ENCODE measurements around the gene RNMT.
A peak's percentile ranks its signal among the peaks of the same experiment; 100 is the strongest.
"Not testable (repeated sequence)": the region's sequence is repeated elsewhere in the genome, so short reads cannot be mapped to it uniquely, and the experiment has no call there.

The RNMT gene

DNA sequence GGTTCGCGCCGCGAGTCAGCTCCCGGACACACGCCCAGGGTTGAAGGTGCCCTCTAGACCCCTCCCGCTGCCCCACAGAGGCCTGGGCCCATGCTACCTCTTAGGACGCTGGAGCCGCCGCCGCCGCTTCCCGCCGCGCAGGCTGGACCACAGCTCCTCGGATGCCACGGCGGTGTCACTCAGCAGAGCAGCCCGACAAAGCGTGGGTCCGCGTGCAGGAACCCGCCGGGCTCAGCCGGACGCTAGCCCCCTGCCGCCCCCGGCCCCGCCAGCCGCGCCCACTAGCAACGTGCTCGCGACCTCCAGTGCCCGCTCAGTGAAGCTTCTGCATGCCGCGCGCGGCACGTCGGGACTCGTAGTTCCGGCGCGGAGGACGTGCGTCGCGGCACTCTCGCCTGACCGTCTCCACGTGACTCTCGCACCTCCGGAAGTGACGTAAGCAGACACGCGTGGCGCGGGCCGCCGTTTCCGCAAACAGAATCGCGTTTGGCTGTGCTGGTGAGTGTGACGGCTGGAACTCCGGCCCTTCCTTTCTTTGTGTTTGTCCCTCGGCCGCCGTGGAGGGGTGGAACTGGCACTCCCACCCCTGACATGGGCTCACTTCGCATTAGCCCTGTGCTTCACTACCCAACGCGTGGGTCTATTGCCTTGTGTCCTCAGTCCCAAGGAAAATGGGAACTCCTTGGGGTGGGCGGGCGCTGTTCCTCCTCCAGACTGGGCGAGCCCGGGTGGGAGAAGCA is at the start of gene RNMT, which contains the start of gene FAM210A:
Gene RNMT, plus strand, starts transcription at position 442 of the 740 bp plus-strand sequence. CDS start 4,845 bp downstream, outside the sequence.
Gene FAM210A, minus strand, starts transcription at position 327 of the 740 bp plus-strand sequence. CDS start 44,481 bp downstream, outside the sequence.
- DNase-seq (ENCODE audit: low spot score), result peak; percentile 97

DNA sequence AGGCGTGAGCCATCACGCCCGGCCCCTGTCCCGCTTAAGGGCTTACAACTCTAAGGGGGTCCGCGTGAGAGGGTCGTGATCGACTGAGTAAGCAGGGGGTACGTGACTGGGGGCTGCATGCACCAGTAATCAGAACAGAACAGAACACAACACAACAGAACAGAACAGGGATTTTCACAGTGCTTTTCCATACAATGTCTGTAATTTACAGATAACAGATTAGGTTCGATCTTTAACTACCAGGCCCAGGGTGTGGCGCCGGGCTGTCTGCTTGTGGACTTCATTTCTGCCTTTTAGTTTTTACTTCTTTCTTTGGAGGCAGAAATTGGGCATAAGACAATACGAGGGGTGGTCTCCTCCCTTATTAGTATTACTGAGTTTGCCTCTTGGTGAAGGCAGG is 49.1 kb upstream of the RNMT start:
- DNase-seq (ENCODE audit: low spot score), result not testable (repeated sequence)

DNA sequence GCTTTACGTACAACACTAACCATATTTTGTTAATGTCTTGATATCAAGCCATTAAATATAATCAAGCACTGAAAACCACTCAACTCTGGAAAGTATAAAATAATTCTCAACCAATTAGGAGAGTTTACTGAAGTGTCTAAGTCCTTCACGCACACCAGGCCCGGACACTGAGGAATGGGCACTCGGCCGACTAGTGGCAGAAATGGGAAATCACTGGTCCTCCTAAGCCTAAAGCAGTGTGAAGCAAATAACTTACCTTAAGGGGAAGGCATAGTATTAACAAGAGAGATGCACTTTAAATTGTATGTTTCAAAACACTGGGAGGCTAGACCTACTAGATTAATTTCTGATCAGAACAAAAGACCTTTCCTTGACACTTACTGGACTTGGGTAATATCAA is 45.9 kb upstream of the RNMT start:
- no peak for DNase-seq (ENCODE audit: low spot score)

DNA sequence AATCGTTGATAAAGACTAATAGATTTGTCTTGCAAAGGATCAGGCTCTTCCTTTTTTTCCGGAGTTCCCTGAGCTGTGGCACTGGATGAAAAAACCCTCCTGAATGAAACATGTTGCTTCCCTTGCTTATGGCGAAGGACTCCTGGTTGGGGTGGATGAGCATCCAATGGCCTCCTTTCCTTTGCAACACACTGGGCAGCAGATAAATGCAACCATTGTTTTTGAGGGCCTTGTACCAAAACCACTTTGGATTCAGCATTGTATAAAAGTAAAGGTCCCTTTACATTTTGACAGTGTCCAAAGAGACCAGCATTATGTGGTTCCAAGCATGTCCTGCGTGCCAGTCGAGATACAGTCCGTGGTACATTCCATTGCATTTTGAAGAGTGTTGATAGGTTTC is 44.8 kb upstream of the RNMT start:
- no peak for DNase-seq (ENCODE audit: low spot score)

DNA sequence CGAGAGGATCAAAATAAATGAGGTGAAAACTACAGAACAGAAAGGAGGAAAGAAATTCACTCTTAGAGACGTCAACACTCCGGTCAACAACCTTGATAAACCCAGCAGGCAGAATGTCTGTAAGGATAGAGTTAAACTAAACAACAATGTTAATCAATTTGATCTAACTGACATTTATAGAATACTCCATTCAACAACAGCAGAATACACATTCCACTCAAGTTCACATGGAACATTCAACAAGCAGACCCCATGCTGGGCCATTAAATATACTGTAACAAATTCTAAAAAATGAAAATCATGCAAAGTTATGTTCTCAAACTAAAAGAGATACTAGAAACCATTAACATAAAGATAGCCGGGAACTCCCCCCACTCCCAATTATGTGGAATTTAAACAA is 41.9 kb upstream of the RNMT start:
- DNase-seq (ENCODE audit: low spot score), result no peak

DNA sequence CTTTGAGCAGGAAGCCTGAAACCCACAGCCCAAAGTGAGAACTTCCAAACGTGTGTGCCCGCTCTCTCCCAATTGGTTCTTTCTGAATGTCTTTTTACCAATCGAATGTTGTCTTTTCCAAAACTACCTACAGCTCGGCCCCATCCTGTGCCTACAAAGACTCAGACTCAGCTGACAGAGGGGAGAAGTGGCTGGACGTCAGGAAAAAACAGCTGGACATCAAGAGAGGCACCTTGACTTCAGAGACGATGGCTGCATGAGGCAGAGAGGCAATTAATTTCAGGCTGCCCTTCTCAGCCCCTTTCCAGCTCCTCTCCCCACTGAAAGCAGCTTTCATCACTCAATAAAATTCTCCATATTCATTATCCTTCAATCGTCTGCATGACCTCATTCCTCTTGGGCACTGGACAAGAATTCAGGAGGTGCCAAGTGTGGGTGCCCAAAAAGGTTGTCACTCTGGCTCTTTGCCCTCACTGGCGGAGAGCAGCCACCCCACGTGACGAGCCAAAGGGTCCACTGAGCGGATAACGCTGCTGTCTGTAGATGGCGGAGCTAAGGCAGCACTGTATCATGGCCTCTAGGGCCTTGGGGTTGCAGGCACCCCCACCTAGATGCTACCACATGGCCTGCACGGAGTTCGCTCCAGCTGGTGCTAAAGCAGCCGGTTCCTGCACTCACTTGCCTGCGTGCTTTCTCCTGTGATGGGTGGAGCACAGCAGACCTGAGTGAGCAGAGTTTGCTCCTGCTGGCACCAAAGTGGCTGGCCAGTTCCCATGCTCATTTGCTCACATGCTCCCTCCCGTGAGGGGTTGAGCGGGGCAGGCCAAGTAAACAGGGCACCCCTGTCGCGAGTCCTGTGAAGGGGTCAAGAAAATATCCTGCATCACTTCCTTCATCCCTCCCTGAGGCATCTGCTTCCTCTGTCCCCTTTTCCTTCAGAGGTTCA is 38.0 kb upstream of the RNMT start:
- no peak for DNase-seq (ENCODE audit: low spot score)

DNA sequence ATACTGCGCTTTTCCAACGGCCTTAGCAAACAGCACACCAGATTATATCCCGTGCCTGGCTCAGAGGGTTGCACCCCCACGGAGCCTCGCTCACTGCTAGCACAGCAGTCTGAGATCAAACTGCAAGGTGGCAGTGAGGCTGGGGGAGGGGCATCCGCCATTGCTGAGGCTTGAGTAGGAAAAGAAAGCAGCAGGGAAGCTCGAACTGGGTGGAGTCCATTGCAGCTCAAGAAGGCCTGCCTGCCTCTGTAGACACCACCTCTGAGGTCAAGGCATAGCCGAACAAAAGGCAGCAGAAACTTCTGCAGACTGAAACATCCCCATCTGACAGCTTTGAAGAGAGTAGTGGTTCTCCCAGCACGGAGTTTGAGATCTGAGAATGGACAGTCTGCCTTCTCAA is 36.4 kb upstream of the RNMT start:
- DNase-seq (ENCODE audit: low spot score), result not testable (repeated sequence)

DNA sequence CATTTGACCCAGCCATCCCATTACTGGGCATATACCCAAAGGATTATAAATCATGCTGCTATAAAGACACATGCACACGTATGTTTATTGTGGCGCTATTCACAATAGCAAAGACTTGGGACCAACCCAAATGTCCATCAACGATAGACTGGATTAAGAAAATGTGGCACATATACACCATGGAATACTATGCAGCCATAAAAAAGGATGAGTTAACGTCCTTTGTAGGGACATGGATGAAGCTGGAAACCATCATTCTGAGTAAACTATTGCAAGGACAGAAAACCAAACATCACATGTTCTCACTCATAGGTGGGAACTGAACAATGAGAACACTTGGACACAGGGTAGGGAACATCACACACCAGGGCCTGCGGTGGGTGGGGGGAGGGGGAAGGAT is 31.1 kb upstream of the RNMT start:
- DNase-seq (ENCODE audit: low spot score), result not testable (repeated sequence)

DNA sequence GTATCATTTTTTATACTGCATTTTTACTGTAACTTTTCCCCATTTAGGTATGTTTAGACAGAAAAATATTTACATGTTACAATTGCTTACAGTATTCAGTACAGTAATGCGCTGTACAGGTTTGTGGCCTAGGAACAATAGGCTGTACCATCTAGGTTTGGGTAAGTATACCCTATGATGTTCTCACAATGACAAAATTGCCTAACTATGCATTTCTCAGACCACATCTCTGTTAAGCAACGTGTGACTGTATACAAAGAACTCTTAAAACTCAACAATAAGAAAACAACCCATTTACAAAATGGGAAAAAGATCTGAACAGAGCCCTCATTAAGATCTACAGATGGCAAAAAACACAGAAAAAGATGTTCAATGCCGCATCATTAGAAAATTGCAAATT is 29.5 kb upstream of the RNMT start:
- DNase-seq (ENCODE audit: low spot score), result no peak

DNA sequence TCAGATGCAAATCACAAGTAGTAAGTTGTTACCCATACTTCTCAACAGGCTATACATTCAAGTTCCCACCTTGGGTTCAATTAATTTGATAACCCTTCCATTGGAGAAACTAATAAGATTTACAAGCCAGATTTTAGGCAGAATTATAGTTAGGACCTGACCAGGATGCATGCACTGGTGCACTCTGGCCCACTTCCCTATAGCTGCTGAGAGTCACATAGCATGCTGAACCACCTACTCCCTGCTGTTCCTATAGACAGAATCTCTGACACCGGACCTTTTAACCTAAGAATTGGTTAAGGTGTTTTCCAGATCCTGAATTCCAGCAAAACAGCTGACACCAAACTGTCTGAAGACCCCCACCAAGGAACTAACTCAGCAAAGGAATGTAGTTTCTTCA is 26.3 kb upstream of the RNMT start:
- no peak for DNase-seq (ENCODE audit: low spot score)

DNA sequence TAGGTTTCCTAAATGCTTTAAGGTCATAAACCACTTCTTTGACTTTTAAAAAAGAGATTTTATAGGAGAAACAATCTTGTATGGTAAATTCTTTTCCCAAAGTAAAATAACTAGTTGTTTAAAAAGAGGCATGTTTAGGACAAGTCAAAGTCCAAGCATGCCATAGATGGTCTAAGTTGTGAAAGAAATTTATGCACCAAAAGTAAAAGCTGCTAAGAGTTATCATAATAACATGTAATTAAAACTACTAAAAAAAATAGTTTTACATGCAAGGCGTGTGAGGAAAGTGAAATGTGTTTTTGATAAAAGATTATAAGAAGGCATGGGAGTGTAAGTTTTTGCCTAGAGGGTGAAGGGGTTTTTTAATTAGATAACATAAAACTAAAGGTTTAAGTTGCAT is 22.6 kb upstream of the RNMT start:
- DNase-seq (ENCODE audit: low spot score), result no peak

DNA sequence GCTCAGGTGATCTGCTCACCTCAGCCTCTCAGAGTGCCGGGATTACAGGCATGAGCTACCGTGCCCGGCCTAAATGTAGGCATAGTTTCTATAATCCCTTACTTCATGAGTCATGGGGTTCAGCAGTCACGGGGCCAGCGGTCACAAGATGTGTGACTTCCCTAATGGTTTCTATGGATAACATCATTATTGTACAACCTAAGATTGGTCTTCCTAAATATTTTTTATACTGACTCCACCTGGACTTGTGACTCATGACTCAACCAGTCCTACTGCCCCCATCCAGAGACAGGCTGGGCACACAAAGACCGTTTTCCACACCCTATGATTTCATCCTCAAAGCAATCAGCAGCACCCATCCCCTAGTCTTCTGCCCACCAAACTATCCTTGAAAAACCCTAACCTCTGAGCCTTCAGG is 16.1 kb upstream of the RNMT start:
- DNase-seq (ENCODE audit: low spot score), result no peak

DNA sequence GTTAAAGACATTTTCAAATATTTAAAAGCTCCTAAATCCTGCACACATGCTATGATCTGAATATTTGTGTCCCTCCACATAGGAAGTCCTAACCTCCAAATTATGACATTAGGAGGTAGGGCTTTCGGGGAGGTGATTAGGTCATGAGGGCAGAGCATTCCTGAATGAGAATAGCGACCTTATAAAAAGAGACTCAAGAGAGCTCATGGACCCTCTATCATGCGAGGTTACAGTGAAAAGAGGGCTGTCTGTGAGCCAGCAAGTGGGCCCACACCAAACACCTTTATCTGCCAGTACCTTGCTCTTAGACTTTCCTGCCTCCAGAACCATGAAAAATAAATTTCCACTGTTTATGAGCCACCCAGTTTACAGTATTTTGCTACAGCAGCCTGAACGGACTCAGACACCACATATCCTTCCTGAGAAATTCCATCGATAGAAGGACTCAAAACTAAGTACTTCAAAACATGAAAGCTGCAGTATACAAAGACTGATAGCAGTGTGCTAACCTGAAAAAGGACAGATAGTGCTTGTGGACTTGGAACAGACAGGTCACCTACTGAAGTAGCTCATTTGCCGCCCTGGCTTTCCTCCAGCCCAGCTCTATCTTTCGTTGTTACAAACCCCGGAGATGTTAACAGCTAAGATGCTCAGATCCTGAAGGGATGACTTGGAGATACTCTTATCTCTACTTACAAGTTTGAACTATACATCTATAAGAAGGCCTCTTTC is 13.9 kb upstream of the RNMT start:
- DNase-seq (ENCODE audit: low spot score), result no peak

DNA sequence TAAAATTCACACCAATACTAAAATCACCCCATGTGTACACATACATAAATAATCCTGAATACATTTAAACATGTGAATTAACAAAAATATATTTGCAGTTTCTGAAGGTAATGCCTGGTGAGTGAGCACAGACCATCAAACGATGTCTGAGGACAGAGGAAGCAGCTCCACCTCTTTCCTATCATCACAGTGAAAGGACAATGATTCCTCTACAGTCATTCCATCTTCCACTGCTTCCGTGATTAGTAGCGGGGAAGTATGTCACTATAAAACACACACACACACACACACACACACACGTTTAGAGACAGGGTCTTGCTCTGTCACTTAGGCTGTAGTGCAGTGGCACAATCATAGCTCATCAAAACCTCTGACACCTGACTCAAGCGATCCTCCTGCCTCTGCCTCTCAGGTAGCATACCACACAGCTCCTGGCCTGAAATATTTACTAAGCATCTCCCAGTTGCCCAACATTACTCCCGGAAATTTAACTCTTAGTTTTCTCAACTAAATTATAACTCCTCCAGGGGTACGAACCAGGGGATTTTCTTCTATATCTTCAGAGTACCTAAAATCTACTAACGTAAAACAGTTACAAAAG is 12.9 kb upstream of the RNMT start:
- DNase-seq (ENCODE audit: low spot score), result no peak

DNA sequence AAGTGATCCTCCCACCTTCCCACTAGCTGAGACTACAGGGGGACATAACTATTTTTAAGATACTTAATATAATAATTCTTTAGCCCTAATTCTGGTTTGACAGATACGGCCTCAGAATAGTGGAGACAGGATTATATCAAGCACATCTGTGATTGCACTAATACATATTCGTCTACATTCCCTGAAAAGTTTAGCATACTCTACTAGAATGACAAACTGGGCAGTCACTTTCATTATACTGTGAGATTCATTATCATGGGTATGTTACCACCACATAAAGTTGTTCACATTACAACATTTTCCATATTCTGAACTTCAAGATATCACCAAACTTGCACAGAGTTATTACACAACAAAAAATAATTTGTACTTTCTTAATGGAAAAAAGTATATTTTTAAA is 11.1 kb upstream of the RNMT start:
- no peak for DNase-seq (ENCODE audit: low spot score)

DNA sequence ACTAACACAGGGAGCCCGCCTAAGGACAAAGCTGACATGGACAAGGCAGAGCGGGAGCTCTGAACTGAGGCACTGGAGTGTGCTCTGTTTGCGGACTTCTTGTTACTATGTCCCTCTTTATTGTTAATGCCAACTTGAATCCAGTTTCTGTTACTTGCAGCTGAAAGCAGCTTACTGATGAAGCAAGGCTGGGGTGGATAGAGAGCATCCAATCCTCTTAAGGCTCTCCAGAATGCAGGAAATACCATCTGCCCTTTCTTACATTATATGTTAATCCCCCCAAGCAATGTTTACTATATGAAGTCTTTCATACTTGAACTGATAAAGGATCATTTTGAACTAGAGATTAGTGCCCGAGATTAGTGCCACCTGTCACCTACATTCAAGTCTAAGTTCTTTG is 9.6 kb upstream of the RNMT start:
- DNase-seq (ENCODE audit: low spot score), result no peak

DNA sequence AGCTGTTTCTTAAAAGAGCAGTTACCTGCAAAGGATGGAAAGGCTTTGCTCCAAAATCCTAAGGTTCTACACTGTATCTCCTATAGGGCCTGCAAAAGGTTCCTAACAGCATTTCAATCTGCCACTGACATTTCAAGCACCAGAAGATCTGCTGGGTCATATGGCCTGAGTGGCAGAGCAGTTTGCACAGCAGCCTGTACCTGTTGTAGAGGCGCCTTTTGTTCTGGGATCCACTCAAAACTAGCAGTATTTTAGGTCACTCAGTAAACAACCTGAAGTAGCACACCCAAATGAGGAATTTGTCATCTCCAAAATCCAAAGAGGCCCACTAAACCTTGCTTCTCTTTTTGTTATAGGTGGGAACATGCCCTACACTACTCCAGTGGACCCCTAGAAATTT is 6.3 kb upstream of the RNMT start:
- no peak for DNase-seq (ENCODE audit: low spot score)

DNA sequence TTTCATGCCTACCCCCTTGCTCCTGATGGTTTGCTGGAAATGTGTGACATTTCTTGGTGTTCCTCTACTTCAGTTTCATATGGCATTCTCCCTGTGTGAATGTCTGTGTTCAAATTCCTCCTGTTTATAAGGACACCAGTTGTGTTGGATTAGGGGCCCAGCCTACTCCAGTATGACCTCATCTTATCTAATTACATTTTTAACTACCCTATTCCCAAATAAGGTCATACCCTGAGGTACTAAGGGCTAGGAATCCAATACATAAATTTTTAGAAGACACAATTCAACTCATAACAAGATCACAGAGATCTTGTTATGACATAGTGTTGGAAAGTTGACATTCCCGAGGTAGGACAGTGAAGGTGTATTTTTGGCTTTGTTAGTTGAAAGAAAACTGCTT is 5.6 kb upstream of the RNMT start:
- DNase-seq (ENCODE audit: low spot score), result no peak

DNA sequence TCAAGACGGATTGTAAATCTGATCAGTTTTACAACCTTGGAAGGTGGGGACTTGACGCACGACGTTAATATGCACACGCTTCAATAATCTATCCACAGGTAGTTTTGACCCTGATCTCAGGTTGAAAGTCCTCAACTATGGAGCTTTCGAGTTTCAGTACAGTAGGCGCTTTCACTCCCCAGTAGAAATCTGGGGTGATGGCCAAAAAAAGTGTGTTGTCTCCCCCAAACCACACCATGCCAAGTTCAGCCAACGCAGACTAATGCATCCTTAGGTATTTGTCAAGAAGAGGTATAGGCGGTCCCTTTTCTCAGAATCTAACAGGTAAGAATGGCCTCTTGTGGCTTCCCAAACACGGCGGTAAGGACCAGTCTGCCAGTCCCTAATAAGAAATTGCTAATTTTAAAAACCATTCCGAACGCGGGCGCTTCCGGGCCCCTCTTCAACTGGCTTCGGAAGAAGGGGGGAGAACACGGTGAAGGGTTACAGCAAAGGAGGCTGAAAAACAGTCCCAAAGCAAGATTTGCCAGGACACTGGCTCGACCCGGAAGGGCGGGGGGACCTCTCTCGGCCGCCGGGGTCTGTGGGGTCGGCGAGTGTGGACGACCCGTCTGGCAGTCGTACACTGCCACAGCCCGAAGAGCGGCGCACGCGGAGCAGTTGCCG is 774 bp upstream of the RNMT start:
- no peak for DNase-seq (ENCODE audit: low spot score)

DNA sequence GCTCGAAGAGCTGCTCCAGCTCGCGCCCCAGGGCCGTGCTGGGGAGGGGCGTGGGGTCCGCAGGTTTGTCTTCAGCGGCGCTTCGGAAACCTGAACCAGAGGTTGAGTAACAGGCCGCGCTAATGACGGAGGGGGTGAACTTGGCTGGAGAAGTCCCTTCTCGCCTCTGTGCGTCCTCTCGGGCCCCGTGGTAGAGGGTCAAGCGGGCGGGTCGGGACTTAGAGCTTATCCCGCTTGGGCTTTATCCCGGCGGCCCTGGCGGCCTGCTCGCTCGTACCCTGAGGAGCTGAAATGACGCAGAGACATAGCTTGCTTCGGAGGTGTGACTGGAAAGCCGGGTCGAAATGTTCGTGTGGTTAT is 479 bp downstream of the RNMT start:
- peak; percentile 67 for DNase-seq (ENCODE audit: low spot score)

DNA sequence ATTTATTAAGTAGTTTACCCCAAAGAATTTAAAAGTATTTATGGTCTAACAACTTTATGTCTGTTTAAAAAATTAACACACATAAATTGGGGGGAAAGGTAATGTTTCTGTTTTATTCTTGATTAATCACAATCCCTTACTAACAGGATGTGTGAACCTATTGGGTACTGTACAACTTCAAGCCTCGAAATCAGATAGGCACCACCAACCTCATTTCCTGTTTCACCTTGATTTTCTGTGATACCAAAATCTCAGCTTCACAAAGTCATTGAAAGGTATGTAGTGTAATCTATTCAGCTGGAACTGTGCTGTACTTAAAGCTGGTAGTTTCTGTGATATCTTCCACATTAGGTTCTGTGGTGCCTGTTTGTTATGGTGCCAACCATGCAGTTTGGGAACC is 4.0 kb downstream of the RNMT start:
- DNase-seq (ENCODE audit: low spot score), result no peak

DNA sequence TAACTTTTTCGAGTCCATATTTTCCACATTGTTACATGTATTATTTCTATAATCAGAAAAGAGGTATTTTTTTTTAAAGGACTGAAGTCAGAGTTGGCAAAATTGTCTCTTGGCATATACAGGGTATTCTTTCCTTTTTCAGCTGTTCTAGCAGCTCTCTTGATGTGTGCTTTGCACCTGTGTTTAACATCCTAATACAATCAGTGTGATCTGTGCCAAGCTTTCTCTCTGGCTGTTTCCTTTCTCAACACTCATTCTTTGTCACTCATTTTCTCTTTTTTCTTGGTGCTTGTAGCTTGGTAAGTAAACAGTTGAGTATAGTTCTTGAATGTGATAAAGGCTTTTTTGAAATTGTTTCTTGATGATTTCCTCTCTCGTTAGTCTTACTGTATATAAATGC is 9.2 kb downstream of the RNMT start:
- no peak for DNase-seq (ENCODE audit: low spot score)

Measured in AG20443 (cell line).